OCI-LY7 (cell line): Measurements from ENCODE around the gene PPP1R16B. TPM values are rescaled to one million over a fixed set of nuclear protein-coding genes. Genes with fewer than 3 reads are reported as not detected.

Source experiments
- BruUV-seq: library from RNA; stranded (reverse); fragments of 400-500 nt; replicated peaks from 2 replicates; lab custom pipeline; 2021; lab: Mats Ljungman, UMichigan
- CTCF ChIA-PET: fragments of 300-600 bp; sonication (Branson Sonifier 250); formaldehyde crosslinking; loops from one replicate; lab custom pipeline; 2022; ENCODE audit warnings: antibody characterized with exemption; ENCODE audit not compliant: unreplicated experiment; lab: Charles Lee
- POLR2A ChIA-PET: fragments of 300-600 bp; sonication (Branson Sonifier 250); formaldehyde crosslinking; loops from one replicate; lab custom pipeline; 2022; ENCODE audit warnings: antibody characterized with exemption; lab: Charles Lee
- DNase-seq: peaks from one replicate; pipeline ENCODE4 v3.0.0-alpha.2; 2015; ENCODE audit warnings: low spot score
- H2AFZ ChIP-seq: fragments of 200-600 bp; sonication (generic), shearing (Covaris generic); 2 replicates; pipeline ENCODE4 v1.6.1; 2014; ENCODE audit warnings: mild to moderate bottlenecking, antibody characterized with exemption, low read length, moderate library complexity
- H3K27ac ChIP-seq: fragments of 200-600 bp; sonication (generic); 2 replicates; pipeline ENCODE4 v1.5.1; 2014; ENCODE audit warnings: mixed run types, low read depth, mild to moderate bottlenecking, moderate library complexity, low read length, inconsistent platforms; ENCODE audit not compliant: poor library complexity, severe bottlenecking
- H3K36me3 ChIP-seq: fragments of 200-600 bp; sonication (generic); 2 replicates; pipeline ENCODE4 v1.6.1; 2014; ENCODE audit warnings: mild to moderate bottlenecking, antibody characterized with exemption, low read length, moderate library complexity, mixed read lengths; ENCODE audit not compliant: insufficient read depth
- H3K4me1 ChIP-seq: fragments of 200-600 bp; sonication (generic); 2 replicates; pipeline ENCODE4 v1.5.1; 2014; ENCODE audit warnings: mild to moderate bottlenecking, low read length; ENCODE audit not compliant: insufficient read depth, poor library complexity, severe bottlenecking
- H3K4me2 ChIP-seq: fragments of 200-600 bp; sonication (generic); 2 replicates; pipeline ENCODE4 v1.6.1; 2014; ENCODE audit warnings: mild to moderate bottlenecking, low read length
- H3K4me3 ChIP-seq: fragments of 200-600 bp; sonication (generic); 2 replicates; pipeline ENCODE4 v1.5.1; 2014; ENCODE audit warnings: mild to moderate bottlenecking, low read depth, low read length; ENCODE audit not compliant: poor library complexity, severe bottlenecking
- H3K79me2 ChIP-seq: fragments of 200-600 bp; sonication (generic); 2 replicates; pipeline ENCODE4 v1.6.1; 2016; ENCODE audit warnings: low read depth, mild to moderate bottlenecking, low read length, moderate library complexity, mixed read lengths; ENCODE audit not compliant: insufficient read depth
- H3K9me2 ChIP-seq: fragments of 200-600 bp; sonication (generic); 2 replicates; pipeline ENCODE4 v1.6.1; 2016; ENCODE audit warnings: mild to moderate bottlenecking, low read length, mixed read lengths; ENCODE audit not compliant: insufficient read depth
- H3K9me3 ChIP-seq: fragments of 200-600 bp; sonication (generic); 2 replicates; pipeline ENCODE4 v1.6.1; 2014; ENCODE audit warnings: mild to moderate bottlenecking, mixed run types, low read length, mixed read lengths
- H4K20me1 ChIP-seq: fragments of 200-600 bp; sonication (generic); 2 replicates; pipeline ENCODE4 v1.6.1; 2014; ENCODE audit warnings: mild to moderate bottlenecking, antibody characterized with exemption, low read length, moderate library complexity, mixed read lengths; ENCODE audit not compliant: insufficient read depth
- CTCF ChIP-seq: fragments of 200-600 bp; sonication (generic); conservative IDR thresholded peaks from 2 replicates; pipeline ENCODE4 v1.5.1; 2014; ENCODE audit warnings: mild to moderate bottlenecking, antibody characterized with exemption, low read length, moderate library complexity, mixed read lengths
- EZH2phosphoT487 ChIP-seq: fragments of 200-600 bp; sonication (generic); IDR thresholded peaks from 2 replicates; pipeline ENCODE4 v1.6.1; 2018; ENCODE audit warnings: low read depth, borderline replicate concordance, mild to moderate bottlenecking, mixed run types, antibody characterized with exemption, low read length, moderate library complexity, mixed read lengths
- intact Hi-C: fragments of 100-400 bp; cut with micrococcal nuclease; formaldehyde crosslinking; loops from one replicate; pipeline ENCODE4 v1.10.0; 2022; ENCODE audit not compliant: unreplicated experiment
- total RNA-seq, 2 experiments: library from RNA; depleted of rRNA in 1 of 2; stranded (reverse); fragments of >200 nt in 1 of 2; shearing (Covaris generic) in 1 of 2; gene quantifications; 2 replicates each; pipeline ENCODE4 v1.2.3, GENCODE V29; 2014 to 2022

The PPP1R16B gene
- total RNA-seq, 2 experiments from 2014 or later = 45.4 to 49.7 TPM

DNA sequence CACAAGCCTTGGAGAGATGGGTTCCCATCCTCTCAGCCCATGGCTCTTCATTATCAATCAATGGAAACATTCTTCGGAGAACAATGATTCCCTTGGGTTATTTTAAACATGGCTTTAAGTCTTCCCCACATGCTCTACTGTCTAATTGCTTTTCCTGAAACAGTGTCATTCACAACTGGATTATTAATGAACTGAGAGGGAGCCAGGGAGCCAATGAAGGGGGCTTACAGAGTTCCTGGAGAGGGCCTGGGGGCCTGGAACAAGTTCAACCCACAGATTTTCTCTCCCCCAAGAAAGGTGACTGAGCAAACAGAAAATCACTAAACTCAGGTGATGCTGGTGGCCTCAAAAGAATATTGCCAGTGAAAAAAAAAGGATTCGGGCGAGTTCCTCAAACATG is 1.3 kb upstream of the PPP1R16B start:
- CTCF ChIA-PET = interaction anchor here (0.8 kb wide), 1 partner anchor 78 kb away, joined by 4 read pairs; no protein-coding TSS in a partner anchor

DNA sequence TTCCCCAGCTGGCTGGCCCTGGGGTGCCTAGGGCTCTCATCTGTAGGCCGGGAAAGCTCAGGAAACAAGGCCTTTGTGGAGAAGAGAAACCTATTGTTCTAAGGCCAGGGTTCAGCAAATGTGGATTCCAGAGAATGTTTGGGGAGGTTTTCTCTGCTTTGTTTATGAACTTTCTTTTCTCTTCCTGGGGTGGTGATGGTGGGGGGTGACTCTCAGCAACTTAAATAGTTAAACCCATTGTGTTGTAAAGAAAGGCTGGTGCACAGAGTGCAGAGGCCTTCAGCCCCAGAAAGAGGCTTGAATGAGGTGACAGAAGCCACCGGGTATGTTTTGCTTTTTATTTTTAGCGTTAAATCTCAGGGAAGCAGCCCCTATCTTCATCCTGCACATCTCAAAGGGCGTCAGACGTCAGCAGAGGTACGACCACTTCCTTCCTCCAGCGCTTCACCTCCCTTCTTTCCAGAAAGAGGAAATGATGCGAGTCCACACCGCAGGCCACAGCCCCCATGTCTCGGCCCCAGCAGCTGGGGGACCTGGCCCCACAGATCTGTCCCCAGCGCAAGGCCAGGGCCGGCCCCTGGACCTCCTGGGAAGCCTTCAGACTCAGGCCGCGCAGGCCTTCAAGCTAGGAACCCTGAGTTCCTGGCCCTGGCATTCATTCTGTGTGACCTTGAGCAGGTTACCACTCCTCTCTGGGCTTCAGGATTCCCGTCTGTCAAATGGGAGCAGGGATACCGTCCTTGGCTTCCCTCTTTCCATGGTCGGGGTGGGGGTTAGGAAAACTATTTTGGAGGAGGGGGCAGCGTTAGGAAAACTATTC is 605 bp upstream of the PPP1R16B start:
- TF ChIP-seq EZH2phosphoT487 (no peak), CTCF (no peak)
- ChIA-PET POLR2A (interaction anchor here (0.6 to 4.9 kb wide), 13 partner anchors 15 to 112 kb away, joined by 3 to 39 read pairs (median 4); no protein-coding TSS in a partner anchor), CTCF (interaction anchor here (0.8 to 1.3 kb wide), 4 partner anchors 53 to 88 kb away, joined by 3 to 6 read pairs (median 4); no protein-coding TSS in a partner anchor)
- H4K20me1 ChIP-seq = 0 out of 2 replicates have a peak, but pooled peaks cover 15% of the 10 kb centered on the region
- peak overlapping the region; percentile 78 for H2AFZ ChIP-seq
- H3K4me3 ChIP-seq = peak overlapping the region; percentile 98
- peaks cover 44% of the 10 kb centered on the region for H3K4me1 ChIP-seq
- intact Hi-C loops = loop anchor here (1.0 to 10.0 kb wide), 4 partner anchors 37 to 240 kb away; partner anchors contain the start of gene DHX35
- H3K9me2 ChIP-seq = no peaks in the 10 kb centered on the region
- peaks cover 20% of the 10 kb centered on the region; the same call in 1 of the 2 replicates for H3K36me3 ChIP-seq
- BruUV-seq = TSS peak; percentile 84
- H3K9me3 ChIP-seq = no peaks in the 10 kb centered on the region
- H3K4me2 ChIP-seq = peak overlapping the region; percentile 98
- H3K79me2 ChIP-seq = peaks cover 41% of the 10 kb centered on the region
- peak; percentile 80 for DNase-seq
- peak overlapping the region; percentile 79 for H3K27ac ChIP-seq

More for the DNA sequence above, 1.3 kb upstream of the PPP1R16B start:
- Histone ChIP-seq H3K4me1 (peaks cover 37% of the 10 kb centered on the region), H3K4me2 (peak overlapping the region; percentile 98), H3K79me2 (peaks cover 34% of the 10 kb centered on the region), H3K4me3 (peak overlapping the region; percentile 98), H3K9me2 (no peaks in the 10 kb centered on the region), H3K27ac (peak overlapping the region; percentile 79), H4K20me1 (0 out of 2 replicates have a peak, but pooled peaks cover 15% of the 10 kb centered on the region), H3K36me3 (peaks cover 16% of the 10 kb centered on the region; the same call in 1 of the 2 replicates), H3K9me3 (no peaks in the 10 kb centered on the region), H2AFZ (peak overlapping the region; percentile 78)
- no peak for DNase-seq
- POLR2A ChIA-PET = no interaction called here
- TF ChIP-seq CTCF (no peak), EZH2phosphoT487 (no peak)
- intact Hi-C loops = loop anchor here (10.0 kb wide), 1 partner anchor 241 kb away; no protein-coding TSS in a partner anchor
- no TSS peak for BruUV-seq
